ENCODE data around the gene PEX12. TPM values are rescaled to one million over a fixed set of nuclear protein-coding genes. Genes with fewer than 3 reads are reported as not detected.
A peak's percentile ranks its signal among the peaks of the same experiment; 100 is the strongest.
"Not testable (repeated sequence)": the region's sequence is repeated elsewhere in the genome, so short reads cannot be mapped to it uniquely, and the experiment has no call there.

Gene PEX12
- total RNA-seq, 2 donors from 2014 or later, result 3.5 to 4.5 TPM

- ATAC-seq (no peak), DNase-seq (ENCODE audit: low spot score) (no peak)
- H3K27me3 Mint-ChIP-seq, result no peaks in the 10 kb centered on the region
- H3K27ac Mint-ChIP-seq, result peak overlapping the region; percentile 98 to 99
- H3K36me3 Mint-ChIP-seq, result peaks cover 3% of the 10 kb centered on the region
- H3K9me3 Mint-ChIP-seq, result no peaks in the 10 kb centered on the region
- peak overlapping the region; percentile 91 for H3K4me3 Mint-ChIP-seq
- H3K4me1 Mint-ChIP-seq (ENCODE audit: low read depth in 2 of 2), result peaks cover 46 to 51% of the 10 kb centered on the region in 2 donors
Measured at GRCh38 chr17:35539659-35540026, 38.7 kb downstream of the PEX12 start.

DNA sequence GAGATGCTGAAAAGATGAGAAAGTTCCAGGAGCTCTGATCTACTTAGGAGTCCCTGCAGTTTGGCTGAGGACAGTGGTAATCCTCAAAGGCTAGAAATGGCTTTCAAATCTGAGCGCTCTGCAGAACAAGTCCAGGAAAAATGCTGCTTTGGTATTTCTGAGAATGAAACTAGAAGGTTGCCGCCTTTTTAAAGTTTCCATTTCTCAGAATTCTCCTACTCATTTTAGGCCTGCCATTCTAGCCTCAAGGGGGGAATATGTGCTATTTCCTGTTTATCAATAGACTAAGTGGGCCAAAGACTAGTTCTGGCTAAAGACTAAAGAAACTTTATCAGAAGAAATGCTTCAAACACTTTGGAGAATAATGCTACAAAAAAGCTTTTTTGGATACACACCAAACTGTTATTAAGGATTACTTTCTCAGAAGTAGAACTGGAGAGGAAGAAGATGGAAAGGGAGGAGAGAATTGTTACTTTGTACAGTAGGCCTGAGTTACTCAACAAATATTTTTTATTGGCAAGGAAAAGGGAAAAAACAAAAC lies 40.7 kb downstream of the PEX12 start, which contains the start of gene SLFN12L:
Gene SLFN12L (minus strand): TSS at position 78 of the 541 bp plus-strand sequence. CDS start 15,314 bp downstream, outside the sequence.
- H3K4me1 Mint-ChIP-seq (ENCODE audit: low read depth in 2 of 2), result peaks cover 54 to 59% of the 10 kb centered on the region in 2 donors
- peak; percentile 74 for DNase-seq (ENCODE audit: low spot score)
- peak; percentile 72 to 79 for ATAC-seq
- H3K27ac Mint-ChIP-seq, result peak within 1 kb of the TSS; percentile 98 to 99
- peak within 1 kb of the TSS; percentile 91 for H3K4me3 Mint-ChIP-seq
- no peaks in the 10 kb centered on the region for H3K9me3 Mint-ChIP-seq
- H3K36me3 Mint-ChIP-seq, result peaks cover 15% of the 10 kb centered on the region
- no peaks in the 10 kb centered on the region for H3K27me3 Mint-ChIP-seq

DNA sequence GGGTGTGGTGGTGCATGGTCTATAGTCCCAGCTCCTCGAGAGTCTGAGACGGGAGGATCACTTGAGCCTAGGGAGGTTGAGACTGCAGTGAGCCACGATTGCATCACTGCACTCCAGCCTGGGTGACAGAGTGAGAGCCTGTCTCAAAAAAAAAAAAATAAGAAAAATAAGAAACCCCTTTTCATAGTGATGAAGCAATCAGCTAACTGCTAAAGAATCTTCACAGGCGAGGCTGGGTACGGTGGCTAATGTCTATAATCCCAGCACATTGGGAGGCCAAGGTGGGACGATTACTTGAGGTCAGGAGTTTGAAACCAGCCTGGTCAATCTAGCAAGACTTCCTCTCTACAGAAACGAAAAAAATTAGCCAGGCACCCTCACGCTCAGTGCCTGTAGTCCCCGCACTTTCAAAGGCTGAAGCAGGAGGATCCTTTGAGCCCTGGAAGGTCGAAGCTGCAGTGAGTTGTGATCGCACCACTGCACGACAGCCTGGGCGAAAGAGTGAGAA lies 41.7 kb downstream of the PEX12 start:
- ATAC-seq, result peak; percentile 63 to 82
- peak; percentile 82 for DNase-seq (ENCODE audit: low spot score)
- Mint-ChIP-seq H3K27ac (peak overlapping the region; percentile 98 to 99), H3K4me3 (peak overlapping the region; percentile 91), H3K27me3 (no peaks in the 10 kb centered on the region), H3K36me3 (peaks cover 15% of the 10 kb centered on the region), H3K4me1 (ENCODE audit: low read depth in 2 of 2) (peaks cover 60 to 63% of the 10 kb centered on the region in 2 donors), H3K9me3 (no peaks in the 10 kb centered on the region)

GRCh38 chr17:35535406-35535805 lies 43.0 kb downstream of the PEX12 start:
- Mint-ChIP-seq H3K4me3 (peak overlapping the region; percentile 91), H3K36me3 (peaks cover 15% of the 10 kb centered on the region), H3K27ac (peak overlapping the region; percentile 98 to 99), H3K4me1 (ENCODE audit: low read depth in 2 of 2) (peaks cover 60 to 62% of the 10 kb centered on the region in 2 donors)
- not testable (repeated sequence) for H3K9me3 Mint-ChIP-seq; ATAC-seq; H3K27me3 Mint-ChIP-seq; DNase-seq (ENCODE audit: low spot score)

- peak overlapping the region; percentile 98 to 99 for H3K27ac Mint-ChIP-seq
- peaks cover 59% of the 10 kb centered on the region in 2 donors for H3K4me1 Mint-ChIP-seq (ENCODE audit: low read depth in 2 of 2)
- DNase-seq (ENCODE audit: low spot score) (no peak), ATAC-seq (no peak)
- H3K4me3 Mint-ChIP-seq, result peak overlapping the region; percentile 91
- peaks cover 15% of the 10 kb centered on the region for H3K36me3 Mint-ChIP-seq
- H3K9me3 Mint-ChIP-seq, result no peaks in the 10 kb centered on the region
- H3K27me3 Mint-ChIP-seq, result no peaks in the 10 kb centered on the region
Measured at GRCh38 chr17:35534576-35535093, 43.7 kb downstream of the PEX12 start.

- Mint-ChIP-seq H3K36me3 (peaks cover 42% of the 10 kb centered on the region), H3K4me3 (peak overlapping the region; percentile 81), H3K27me3 (no peaks in the 10 kb centered on the region), H3K9me3 (no peaks in the 10 kb centered on the region), H3K27ac (peak overlapping the region; percentile 87 to 94), H3K4me1 (ENCODE audit: low read depth in 2 of 2) (peaks cover 60 to 66% of the 10 kb centered on the region in 2 donors)
- ATAC-seq (peak in 1 of 2 donors; percentile 66), DNase-seq (ENCODE audit: low spot score) (no peak)
Measured at GRCh38 chr17:35531160-35531559, 47.2 kb downstream of the PEX12 start.

- no peaks in the 10 kb centered on the region for H3K27me3 Mint-ChIP-seq
- H3K36me3 Mint-ChIP-seq, result peaks cover 45% of the 10 kb centered on the region
- peaks cover 70 to 79% of the 10 kb centered on the region in 2 donors for H3K4me1 Mint-ChIP-seq (ENCODE audit: low read depth in 2 of 2)
- DNase-seq (ENCODE audit: low spot score), result no peak
- ATAC-seq, result peak; percentile 87 to 90
- peak overlapping the region; percentile 81 for H3K4me3 Mint-ChIP-seq
- peak overlapping the region; percentile 87 to 94 for H3K27ac Mint-ChIP-seq
- H3K9me3 Mint-ChIP-seq, result no peaks in the 10 kb centered on the region
Measured at GRCh38 chr17:35529866-35530265, 48.5 kb downstream of the PEX12 start.

DNA sequence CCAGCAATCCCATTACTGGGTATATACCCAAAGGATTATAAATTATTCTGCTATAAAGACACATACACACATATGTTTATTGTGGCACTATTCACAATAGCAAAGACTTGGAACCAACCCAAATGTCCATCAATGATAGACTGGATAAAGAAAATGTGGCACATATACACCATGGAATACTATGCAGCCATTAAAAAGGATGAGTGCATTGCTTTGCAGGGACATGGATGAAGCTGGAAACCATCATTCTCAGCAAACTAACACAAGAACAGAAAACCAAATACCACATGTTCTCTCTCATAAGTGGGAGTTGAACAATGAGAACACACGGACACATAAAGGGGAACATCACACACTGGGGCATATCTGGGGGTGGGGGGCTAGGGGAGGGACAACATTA lies 49.0 kb downstream of the PEX12 start:
- H3K4me3 Mint-ChIP-seq, result peak overlapping the region; percentile 61
- peaks cover 42% of the 10 kb centered on the region for H3K36me3 Mint-ChIP-seq
- peaks cover 70 to 79% of the 10 kb centered on the region in 2 donors for H3K4me1 Mint-ChIP-seq (ENCODE audit: low read depth in 2 of 2)
- H3K27ac Mint-ChIP-seq, result peak overlapping the region; percentile 87 to 94
- not testable (repeated sequence) for ATAC-seq; H3K27me3 Mint-ChIP-seq; H3K9me3 Mint-ChIP-seq; DNase-seq (ENCODE audit: low spot score)

Other genes with a start within 250 kb of the PEX12 start
- gene SLFN11, start 204.9 kb downstream of the PEX12 start, total RNA-seq, result 100 to 1,000 TPM; 139 to 149 TPM
- 10 to 100 TPM; 59.4 to 60.4 TPM for gene SLFN12, start 146.1 kb downstream of the PEX12 start, total RNA-seq
- 100 to 1,000 TPM; 213 to 343 TPM for gene SLFN13, start 129.8 kb downstream of the PEX12 start, total RNA-seq
- 10 to 100 TPM; 40.2 to 83.7 TPM for gene SLFN12L, start 40.9 kb downstream of the PEX12 start, total RNA-seq
- not detected for gene SLFN14, start 17.8 kb downstream of the PEX12 start, total RNA-seq
- 100 to 1,000 TPM; 158 to 171 TPM for gene AP2B1, start 8.8 kb upstream of the PEX12 start, total RNA-seq
- gene RASL10B, start 153.1 kb upstream of the PEX12 start, total RNA-seq, result under 1 TPM in 1 of 2 donors, not detected in 1; 0.14 TPM
- not detected for gene GAS2L2, start 174.7 kb upstream of the PEX12 start, total RNA-seq
- not detected for gene C17orf50, start 182.3 kb upstream of the PEX12 start, total RNA-seq
- not detected for gene MMP28, start 217.1 kb upstream of the PEX12 start, total RNA-seq
- 100 to 1,000 TPM; 235 to 249 TPM for gene TAF15, start 230.9 kb upstream of the PEX12 start, total RNA-seq